ENCODE measurements around the gene HS6ST3.

Gene HS6ST3

DNA sequence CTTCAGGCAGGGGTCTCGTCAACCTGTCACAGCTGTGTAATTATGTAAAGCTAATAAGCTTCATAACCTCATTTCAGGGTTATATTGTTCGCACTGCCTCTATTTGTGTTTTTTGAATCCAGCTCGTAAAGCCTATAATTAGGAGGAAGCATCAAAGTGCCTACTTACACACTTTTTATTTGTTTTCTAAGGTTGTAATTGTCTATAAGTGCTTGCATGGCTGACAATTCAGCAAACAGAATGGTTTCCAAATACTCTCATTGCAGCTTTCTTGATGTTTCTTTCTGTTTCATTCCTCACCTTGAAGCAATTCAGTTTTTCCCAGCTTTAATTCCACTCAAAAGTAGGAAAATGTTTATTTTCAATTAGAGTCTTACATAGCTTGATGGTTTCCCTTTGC, 336.3 kb downstream of the HS6ST3 start:
- TF ChIP-seq FOXM1 (IDR thresholded peaks at IDR 0.05; ENCODE audit: borderline replicate concordance) (no peak), ELF4 (IDR thresholded peaks at IDR 0.05) (no peak), BHLHE40 (IDR thresholded peaks at IDR 0.05; ENCODE audit: borderline replicate concordance) (no peak), LEF1 (IDR thresholded peaks at IDR 0.05; ENCODE audit: borderline replicate concordance) (no peak), SUZ12 (IDR thresholded peaks at IDR 0.05) (no peak), HDGF (IDR thresholded peaks at IDR 0.05; ENCODE audit: borderline replicate concordance) (no peak), FOXK2 (IDR thresholded peaks at IDR 0.05) (no peak), ZNF384 (IDR thresholded peaks at IDR 0.05) (no peak), FOXA1 (IDR thresholded peaks at IDR 0.05) (no peak), NFRKB (IDR thresholded peaks at IDR 0.05) (no peak), SP1 (IDR thresholded peaks at IDR 0.05) (no peak)
- TF ChIP-seq, protein P1, sequence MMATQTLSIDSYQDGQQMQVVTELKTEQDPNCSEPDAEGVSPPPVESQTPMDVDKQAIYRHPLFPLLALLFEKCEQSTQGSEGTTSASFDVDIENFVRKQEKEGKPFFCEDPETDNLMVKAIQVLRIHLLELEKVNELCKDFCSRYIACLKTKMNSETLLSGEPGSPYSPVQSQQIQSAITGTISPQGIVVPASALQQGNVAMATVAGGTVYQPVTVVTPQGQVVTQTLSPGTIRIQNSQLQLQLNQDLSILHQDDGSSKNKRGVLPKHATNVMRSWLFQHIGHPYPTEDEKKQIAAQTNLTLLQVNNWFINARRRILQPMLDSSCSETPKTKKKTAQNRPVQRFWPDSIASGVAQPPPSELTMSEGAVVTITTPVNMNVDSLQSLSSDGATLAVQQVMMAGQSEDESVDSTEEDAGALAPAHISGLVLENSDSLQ (IDR thresholded peaks at IDR 0.05) = no peak
- DNase-seq (ENCODE audit: extremely low spot score) = no peak
- CTCF ChIA-PET = interaction anchor here (0.9 kb wide), 1 partner anchor 406 kb away, joined by 4 read pairs; no protein-coding TSS in a partner anchor
- POLR2A ChIA-PET = no interaction called here

- ChIA-PET POLR2A (no interaction called here), CTCF (no interaction called here)
- TF ChIP-seq, protein P1 (IDR thresholded peaks at IDR 0.05) = no peak
- TF ChIP-seq FOXM1 (IDR thresholded peaks at IDR 0.05; ENCODE audit: borderline replicate concordance) (no peak), ARNT (IDR thresholded peaks at IDR 0.05) (no peak), HDGF (IDR thresholded peaks at IDR 0.05; ENCODE audit: borderline replicate concordance) (no peak), BHLHE40 (IDR thresholded peaks at IDR 0.05; ENCODE audit: borderline replicate concordance) (no peak), TARDBP (IDR thresholded peaks at IDR 0.05) (no peak), SUZ12 (IDR thresholded peaks at IDR 0.05) (no peak), CTBP1 (IDR thresholded peaks at IDR 0.05; ENCODE audit: borderline replicate concordance) (no peak), ZNF384 (IDR thresholded peaks at IDR 0.05) (no peak), FOXA1 (IDR thresholded peaks at IDR 0.05) (no peak), FOXK2 (IDR thresholded peaks at IDR 0.05) (no peak), L3MBTL2 (conservative IDR thresholded peaks at IDR 0.05) (no peak), NFRKB (IDR thresholded peaks at IDR 0.05) (no peak), ELF4 (IDR thresholded peaks at IDR 0.05) (no peak), LEF1 (IDR thresholded peaks at IDR 0.05; ENCODE audit: borderline replicate concordance) (no peak), SP1 (IDR thresholded peaks at IDR 0.05) (no peak)
- DNase-seq (ENCODE audit: extremely low spot score) = no peak
These were observed 339.0 kb downstream of the HS6ST3 start for GRCh38 chr13:96428911-96429310.

- CTCF ChIA-PET = no interaction called here
- TF ChIP-seq, protein P1 (IDR thresholded peaks at IDR 0.05) = peak; percentile 92
- TF ChIP-seq L3MBTL2 (conservative IDR thresholded peaks at IDR 0.05) = no peak
- DNase-seq (ENCODE audit: extremely low spot score) = peak; percentile 6
- POLR2A ChIA-PET = no interaction called here
These were observed 341.2 kb downstream of the HS6ST3 start for GRCh38 chr13:96431044-96431581.

GRCh38 chr13:96444676-96445075, 354.8 kb downstream of the HS6ST3 start:
- no peak for DNase-seq (ENCODE audit: extremely low spot score)
- ChIA-PET POLR2A (no interaction called here), CTCF (no interaction called here)
- TF ChIP-seq ELF4 (IDR thresholded peaks at IDR 0.05) (no peak), TARDBP (IDR thresholded peaks at IDR 0.05) (no peak), FOXM1 (IDR thresholded peaks at IDR 0.05; ENCODE audit: borderline replicate concordance) (no peak), ZNF384 (IDR thresholded peaks at IDR 0.05) (no peak), SUZ12 (IDR thresholded peaks at IDR 0.05) (no peak), FOXK2 (IDR thresholded peaks at IDR 0.05) (no peak), HDGF (IDR thresholded peaks at IDR 0.05; ENCODE audit: borderline replicate concordance) (no peak), FOXA1 (IDR thresholded peaks at IDR 0.05) (no peak), LEF1 (IDR thresholded peaks at IDR 0.05; ENCODE audit: borderline replicate concordance) (no peak), BHLHE40 (IDR thresholded peaks at IDR 0.05; ENCODE audit: borderline replicate concordance) (no peak), NFRKB (IDR thresholded peaks at IDR 0.05) (no peak), SP1 (IDR thresholded peaks at IDR 0.05) (no peak), CTBP1 (IDR thresholded peaks at IDR 0.05; ENCODE audit: borderline replicate concordance) (no peak), ARNT (IDR thresholded peaks at IDR 0.05) (no peak)
- TF ChIP-seq, protein P1 (IDR thresholded peaks at IDR 0.05) = no peak

- TF ChIP-seq FOXK2 (IDR thresholded peaks at IDR 0.05) (no peak), FOXA1 (IDR thresholded peaks at IDR 0.05) (no peak), ARNT (IDR thresholded peaks at IDR 0.05) (no peak)
- CTCF ChIA-PET = no interaction called here
- POLR2A ChIA-PET = no interaction called here
- DNase-seq (ENCODE audit: extremely low spot score) = no peak
These were observed 360.0 kb downstream of the HS6ST3 start for GRCh38 chr13:96449920-96450319.

- POLR2A ChIA-PET = no interaction called here
- TF ChIP-seq ARNT (IDR thresholded peaks at IDR 0.05) (no peak), SUZ12 (IDR thresholded peaks at IDR 0.05) (no peak), FOXA1 (IDR thresholded peaks at IDR 0.05) (no peak), HDGF (IDR thresholded peaks at IDR 0.05; ENCODE audit: borderline replicate concordance) (no peak), TARDBP (IDR thresholded peaks at IDR 0.05) (no peak)
- TF ChIP-seq, protein P1 (IDR thresholded peaks at IDR 0.05) = no peak
- DNase-seq (ENCODE audit: extremely low spot score) = no peak
These were observed 360.6 kb downstream of the HS6ST3 start for GRCh38 chr13:96450326-96451020.

More at GRCh38 chr13:96450326-96451020, 360.6 kb downstream of the HS6ST3 start:
- CTCF ChIA-PET = no interaction called here

All from HEK293T (cell line).